Kidney (tissue), 14 donors: Measurements from ENCODE around the gene ATXN7L1. TPM values are rescaled to one million over a fixed set of nuclear protein-coding genes. Genes with fewer than 3 reads are reported as not detected.

Experiments
- DNase-seq, 5 donors: peaks; one replicate each; pipeline ENCODE4 v3.0.0-alpha.2; 2013 to 2020
- FAIRE-seq: peaks from 2 replicates; lab custom pipeline; 2012; peaks lifted over from hg19 to GRCh38; lab: Jason Lieb, UNC
- H3K27ac ChIP-seq, 2 donors: one replicate each; pipeline ENCODE4 v1.7.0; 2013; ENCODE audit warnings: low read depth in 2 of 2, low read length in 2 of 2, inconsistent platforms in 1 of 2
- H3K27me3 ChIP-seq: one replicate; pipeline ENCODE4 v1.7.1; 2013; ENCODE audit warnings: low read length, inconsistent platforms; ENCODE audit not compliant: control insufficient read depth, insufficient read depth
- H3K36me3 ChIP-seq, 3 donors: one replicate each; pipeline versions ENCODE4 v1.7.0 to v1.7.1; 2013; ENCODE audit warnings: low read length in 3 of 3, control low read depth in 1 of 3, inconsistent platforms in 1 of 3; ENCODE audit not compliant: insufficient read depth in 3 of 3, control insufficient read depth in 2 of 3
- H3K4me1 ChIP-seq, 3 donors: one replicate each; pipeline versions ENCODE4 v1.7.0 to v1.7.1; 2013; ENCODE audit warnings: low read length in 3 of 3, inconsistent platforms in 1 of 3, low read depth in 1 of 3; ENCODE audit not compliant: control insufficient read depth in 2 of 3, insufficient read depth in 2 of 3
- H3K4me3 ChIP-seq, 3 donors: one replicate each; pipeline versions ENCODE4 v1.7.0 to v1.8.1; 2013; ENCODE audit warnings: low read length in 3 of 3, control low read depth in 1 of 3, inconsistent platforms in 1 of 3
- H3K9ac ChIP-seq, 3 donors: one replicate each; pipeline versions ENCODE4 v1.7.0 to v1.7.1; 2013; ENCODE audit warnings: low read length in 3 of 3, control low read depth in 1 of 3, inconsistent platforms in 1 of 3
- H3K9me3 ChIP-seq, 3 donors: one replicate each; pipeline versions ENCODE4 v1.7.0 to v1.7.1; 2013; ENCODE audit warnings: low read length in 3 of 3, control low read depth in 1 of 3, inconsistent platforms in 1 of 3; ENCODE audit not compliant: control insufficient read depth in 2 of 3, insufficient read depth in 1 of 3
- intact Hi-C: fragments of 100-400 bp; cut with DNase I; formaldehyde crosslinking; loops from one replicate; pipeline ENCODE4 v1.11.1; 2022
- polyA plus RNA-seq: library from polyadenylated mRNA; stranded (reverse); fragments of 350-450 nt; fragmentation: Illumina TruSeq; extraction: RNeasy Lipid Tissue Mini Kit (QIAGEN cat#74804); gene quantifications from one replicate; pipeline ENCODE4 v1.2.3, GENCODE V29; 2014; ENCODE audit warnings: low read depth, low replicate concordance; ENCODE audit not compliant: insufficient read depth
- total RNA-seq: library from RNA; stranded (reverse); fragmentation: NEBNext Ultra II Directional; extraction: Animal tissue kit (Norgen Biotek cat#: 25700); gene quantifications from one replicate; pipeline ENCODE4 v1.2.1, GENCODE V29; 2021
- TF ChIP-seq, protein P1 (sequence below): IDR thresholded peaks from 3 replicates; pipeline ENCODE4 v1.5.1; 2012; ENCODE audit warnings: mild to moderate bottlenecking, moderate library complexity, borderline replicate concordance; ENCODE audit not compliant: insufficient read depth; ENCODE audit errors: extremely low read depth
- donor health status: control.
- donor health status: control.
- donor health status: control.
- donor health status: control.
- donor health status: control.
- donor health status: DM: yes; HTN: yes; CAD: no.
- donor health status: Normal renal cell carcinoma (clear cell type).

ATXN7L1 gene
- total and polyA plus RNA-seq, 2 donors from 2014 or later, result 12.5 to 18.5 TPM

DNA sequence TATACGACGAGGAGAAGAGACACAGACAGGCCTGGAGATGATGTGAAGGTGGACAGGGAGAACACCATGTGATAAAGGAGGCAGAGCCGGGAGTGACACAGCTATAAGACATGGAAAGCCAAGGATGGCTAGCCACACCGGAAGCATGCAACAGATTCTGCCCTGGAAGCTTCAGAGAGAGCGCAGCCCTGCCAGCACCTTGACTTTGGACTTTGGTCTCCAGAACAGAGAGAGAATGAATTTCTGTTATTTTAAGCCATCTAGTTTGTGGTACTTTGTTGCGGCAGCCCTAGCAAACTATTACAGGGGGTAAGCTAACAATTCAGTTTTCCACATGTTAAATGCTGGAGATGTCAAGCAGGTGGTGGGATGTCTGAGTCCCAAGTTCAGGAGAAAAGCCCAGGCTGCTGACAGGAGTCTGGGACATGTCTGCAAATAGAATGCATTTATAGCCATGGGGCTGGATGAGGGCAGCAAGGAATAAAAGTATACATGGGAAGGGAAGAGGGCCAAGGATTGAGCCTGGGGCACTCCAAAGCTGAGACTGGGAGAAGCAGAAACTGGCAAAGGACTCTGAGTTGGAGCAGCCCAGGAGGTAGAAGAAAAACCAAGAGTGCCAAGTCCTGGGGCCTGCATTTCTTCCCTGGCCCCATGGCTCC is 65.1 kb downstream of the ATXN7L1 start:
- DNase-seq (no peak), FAIRE-seq (no peak)
- Histone ChIP-seq H3K27me3 (no peaks in the 10 kb centered on the region), H3K27ac (no peak overlapping the region), H3K4me1 (peaks cover 0 to 4% (median 0%) of the 10 kb centered on the region in 3 donors), H3K9me3 (no peaks in the 10 kb centered on the region), H3K4me3 (no peak overlapping the region), H3K9ac (no peak overlapping the region), H3K36me3 (peaks cover 0 to 4% (median 0%) of the 10 kb centered on the region in 3 donors)
- intact Hi-C loops, result no loop called here
- TF ChIP-seq, protein P1, sequence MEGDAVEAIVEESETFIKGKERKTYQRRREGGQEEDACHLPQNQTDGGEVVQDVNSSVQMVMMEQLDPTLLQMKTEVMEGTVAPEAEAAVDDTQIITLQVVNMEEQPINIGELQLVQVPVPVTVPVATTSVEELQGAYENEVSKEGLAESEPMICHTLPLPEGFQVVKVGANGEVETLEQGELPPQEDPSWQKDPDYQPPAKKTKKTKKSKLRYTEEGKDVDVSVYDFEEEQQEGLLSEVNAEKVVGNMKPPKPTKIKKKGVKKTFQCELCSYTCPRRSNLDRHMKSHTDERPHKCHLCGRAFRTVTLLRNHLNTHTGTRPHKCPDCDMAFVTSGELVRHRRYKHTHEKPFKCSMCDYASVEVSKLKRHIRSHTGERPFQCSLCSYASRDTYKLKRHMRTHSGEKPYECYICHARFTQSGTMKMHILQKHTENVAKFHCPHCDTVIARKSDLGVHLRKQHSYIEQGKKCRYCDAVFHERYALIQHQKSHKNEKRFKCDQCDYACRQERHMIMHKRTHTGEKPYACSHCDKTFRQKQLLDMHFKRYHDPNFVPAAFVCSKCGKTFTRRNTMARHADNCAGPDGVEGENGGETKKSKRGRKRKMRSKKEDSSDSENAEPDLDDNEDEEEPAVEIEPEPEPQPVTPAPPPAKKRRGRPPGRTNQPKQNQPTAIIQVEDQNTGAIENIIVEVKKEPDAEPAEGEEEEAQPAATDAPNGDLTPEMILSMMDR, result no peak

DNA sequence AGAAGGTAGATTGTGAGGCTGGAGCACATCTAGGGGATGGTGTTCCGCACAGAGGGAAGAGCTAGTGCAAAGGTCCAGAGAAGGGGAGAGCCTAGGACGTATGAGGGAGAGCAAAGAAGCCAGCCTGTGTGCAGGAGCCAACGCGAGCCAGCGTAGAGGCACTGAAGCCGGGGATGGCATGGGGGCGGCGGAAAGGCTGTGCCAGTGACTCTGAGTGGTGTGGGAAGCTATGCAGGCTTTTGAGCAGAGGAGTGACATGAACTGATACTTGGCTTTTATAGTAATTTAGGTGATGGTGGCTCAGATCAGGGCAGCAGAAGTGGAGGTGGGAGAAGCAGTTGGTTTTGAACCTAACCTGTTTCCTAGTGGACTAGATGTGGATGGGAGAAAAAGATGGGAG is 65.8 kb downstream of the ATXN7L1 start:
- intact Hi-C loops, result no loop called here
- Histone ChIP-seq H3K27me3 (no peaks in the 10 kb centered on the region), H3K4me1 (peaks cover 0 to 3% (median 0%) of the 10 kb centered on the region in 3 donors), H3K9me3 (no peaks in the 10 kb centered on the region), H3K4me3 (no peak overlapping the region), H3K9ac (no peak overlapping the region), H3K27ac (no peak overlapping the region), H3K36me3 (peaks cover 0 to 4% (median 0%) of the 10 kb centered on the region in 3 donors)
- FAIRE-seq, result no peak
- TF ChIP-seq, protein P1, result no peak
- no peak for DNase-seq

DNA sequence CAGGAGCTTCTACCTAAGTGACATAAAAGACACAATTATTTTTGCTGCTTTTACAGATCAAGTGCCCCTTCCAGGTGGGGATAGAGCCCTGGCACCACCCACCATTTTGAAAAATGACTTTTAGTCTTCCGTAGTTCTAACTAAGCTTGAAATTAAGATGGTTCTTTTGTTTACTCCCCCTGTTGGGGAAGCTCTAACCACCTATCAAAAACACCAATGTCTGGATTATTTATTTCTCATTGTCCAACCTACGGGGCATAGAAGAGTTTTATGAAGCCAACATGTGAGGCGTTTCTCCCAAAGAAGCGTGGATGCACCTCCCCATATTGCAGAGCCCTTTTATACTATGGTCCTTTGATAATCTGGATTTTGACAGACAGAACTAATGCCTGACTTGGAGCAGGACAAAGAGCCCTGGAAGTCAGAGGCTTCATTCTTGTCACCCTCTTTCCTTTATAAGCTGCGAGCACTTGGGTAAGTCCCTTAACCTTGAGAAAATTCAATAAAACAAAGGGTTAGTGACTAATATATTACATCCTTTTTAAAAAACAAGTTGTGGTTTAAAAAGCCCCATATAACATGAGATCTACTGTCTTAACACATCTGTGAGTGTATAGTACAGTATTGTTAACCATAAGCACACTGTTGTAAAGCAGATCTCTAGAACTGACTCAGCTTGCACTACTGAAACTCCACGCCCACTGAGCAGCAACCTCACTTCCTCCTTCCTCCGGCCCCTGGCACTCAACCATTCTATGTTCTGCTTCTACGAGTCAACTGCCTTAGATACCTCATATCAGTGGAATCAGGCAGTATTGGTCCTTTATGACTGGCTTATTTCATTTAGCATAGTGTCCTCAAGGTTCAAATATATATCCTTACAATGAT is 67.5 kb downstream of the ATXN7L1 start:
- no peak overlapping the region for H3K27ac ChIP-seq
- DNase-seq (no peak), FAIRE-seq (no peak)
- H3K9me3 ChIP-seq, result no peaks in the 10 kb centered on the region
- H3K36me3 ChIP-seq, result peaks cover 0 to 4% (median 0%) of the 10 kb centered on the region in 3 donors
- no peak overlapping the region for H3K9ac ChIP-seq
- intact Hi-C loops, result no loop called here
- H3K27me3 ChIP-seq, result no peaks in the 10 kb centered on the region
- no peak overlapping the region for H3K4me3 ChIP-seq
- TF ChIP-seq, protein P1, result no peak
- H3K4me1 ChIP-seq, result peaks cover 0 to 3% (median 0%) of the 10 kb centered on the region in 3 donors
